Fibroblast of the aortic adventitia (primary cell): ENCODE results near the gene LSM2. TPM values are rescaled to one million over a fixed set of nuclear protein-coding genes. Genes with fewer than 3 reads are reported as not detected.

Source experiments
- DNase-seq: peaks from one replicate; pipeline ENCODE4 v3.0.0-alpha.2; 2010; ENCODE audit warnings: low read depth
- H3K4me3 ChIP-seq: 2 replicates; pipeline ENCODE4 v1.5.1; 2011; ENCODE audit warnings: low read depth, mild to moderate bottlenecking, control low read depth, low read length, moderate library complexity
- total RNA-seq: library from RNA; depleted of rRNA; stranded (reverse); fragments of >200 nt; gene quantifications from 2 replicates; pipeline ENCODE4 v1.2.3, GENCODE V29; 2012; ENCODE audit warnings: low replicate concordance
- TF ChIP-seq, protein P1 (sequence below): IDR thresholded peaks from 2 replicates; pipeline ENCODE4 v1.5.1; 2011; ENCODE audit warnings: mild to moderate bottlenecking, low read length, control low read depth, inconsistent platforms; ENCODE audit not compliant: insufficient read depth

Gene LSM2
- total RNA-seq, 1 donor = 49.5 TPM

DNA sequence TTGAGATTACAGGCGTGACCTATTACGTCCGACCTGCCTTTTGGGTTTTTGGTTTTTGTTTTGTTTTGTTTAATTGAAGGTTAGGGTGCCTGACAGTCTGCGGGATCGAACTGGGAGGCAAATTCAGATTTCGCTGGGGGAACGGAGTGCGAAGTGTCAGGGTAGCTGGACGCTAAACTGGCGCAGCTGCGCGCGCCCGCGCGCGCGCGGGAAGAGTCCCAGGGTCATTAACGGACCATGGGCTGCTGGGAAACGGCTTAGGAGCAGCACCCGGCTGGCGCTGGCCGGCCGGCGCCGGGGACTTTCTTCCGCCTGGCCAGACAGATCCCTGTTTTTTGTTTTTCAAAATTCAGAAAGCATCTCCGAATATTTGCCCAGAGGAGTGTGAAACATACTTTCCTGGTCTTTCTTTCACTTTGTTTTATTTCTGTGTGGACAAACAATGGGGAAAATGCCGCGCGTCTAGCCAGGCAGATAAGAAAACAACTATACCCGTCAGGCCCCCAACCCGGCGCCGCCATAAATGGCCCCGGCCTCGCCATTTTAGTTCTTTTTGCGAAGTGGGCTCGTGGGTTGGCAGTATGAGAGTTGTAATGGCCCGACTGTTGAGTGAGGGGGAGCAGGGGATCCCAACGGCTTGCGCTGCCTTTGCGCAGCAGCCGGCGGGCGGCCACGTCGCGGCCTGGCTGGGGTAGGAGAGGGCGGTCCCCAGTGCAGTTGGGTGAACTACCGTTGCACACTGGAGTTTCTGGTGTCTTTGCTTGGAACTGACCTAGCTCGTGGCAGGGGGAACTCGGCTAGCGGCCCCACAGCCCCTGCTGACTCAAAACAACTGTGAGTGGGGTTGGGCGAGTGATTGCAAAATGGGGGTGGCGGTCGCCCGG is 27.8 kb upstream of the LSM2 start:
- peak overlapping the region; percentile 96 for H3K4me3 ChIP-seq
- TF ChIP-seq, protein P1, sequence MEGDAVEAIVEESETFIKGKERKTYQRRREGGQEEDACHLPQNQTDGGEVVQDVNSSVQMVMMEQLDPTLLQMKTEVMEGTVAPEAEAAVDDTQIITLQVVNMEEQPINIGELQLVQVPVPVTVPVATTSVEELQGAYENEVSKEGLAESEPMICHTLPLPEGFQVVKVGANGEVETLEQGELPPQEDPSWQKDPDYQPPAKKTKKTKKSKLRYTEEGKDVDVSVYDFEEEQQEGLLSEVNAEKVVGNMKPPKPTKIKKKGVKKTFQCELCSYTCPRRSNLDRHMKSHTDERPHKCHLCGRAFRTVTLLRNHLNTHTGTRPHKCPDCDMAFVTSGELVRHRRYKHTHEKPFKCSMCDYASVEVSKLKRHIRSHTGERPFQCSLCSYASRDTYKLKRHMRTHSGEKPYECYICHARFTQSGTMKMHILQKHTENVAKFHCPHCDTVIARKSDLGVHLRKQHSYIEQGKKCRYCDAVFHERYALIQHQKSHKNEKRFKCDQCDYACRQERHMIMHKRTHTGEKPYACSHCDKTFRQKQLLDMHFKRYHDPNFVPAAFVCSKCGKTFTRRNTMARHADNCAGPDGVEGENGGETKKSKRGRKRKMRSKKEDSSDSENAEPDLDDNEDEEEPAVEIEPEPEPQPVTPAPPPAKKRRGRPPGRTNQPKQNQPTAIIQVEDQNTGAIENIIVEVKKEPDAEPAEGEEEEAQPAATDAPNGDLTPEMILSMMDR = no peak
- peak; percentile 86 for DNase-seq

DNA sequence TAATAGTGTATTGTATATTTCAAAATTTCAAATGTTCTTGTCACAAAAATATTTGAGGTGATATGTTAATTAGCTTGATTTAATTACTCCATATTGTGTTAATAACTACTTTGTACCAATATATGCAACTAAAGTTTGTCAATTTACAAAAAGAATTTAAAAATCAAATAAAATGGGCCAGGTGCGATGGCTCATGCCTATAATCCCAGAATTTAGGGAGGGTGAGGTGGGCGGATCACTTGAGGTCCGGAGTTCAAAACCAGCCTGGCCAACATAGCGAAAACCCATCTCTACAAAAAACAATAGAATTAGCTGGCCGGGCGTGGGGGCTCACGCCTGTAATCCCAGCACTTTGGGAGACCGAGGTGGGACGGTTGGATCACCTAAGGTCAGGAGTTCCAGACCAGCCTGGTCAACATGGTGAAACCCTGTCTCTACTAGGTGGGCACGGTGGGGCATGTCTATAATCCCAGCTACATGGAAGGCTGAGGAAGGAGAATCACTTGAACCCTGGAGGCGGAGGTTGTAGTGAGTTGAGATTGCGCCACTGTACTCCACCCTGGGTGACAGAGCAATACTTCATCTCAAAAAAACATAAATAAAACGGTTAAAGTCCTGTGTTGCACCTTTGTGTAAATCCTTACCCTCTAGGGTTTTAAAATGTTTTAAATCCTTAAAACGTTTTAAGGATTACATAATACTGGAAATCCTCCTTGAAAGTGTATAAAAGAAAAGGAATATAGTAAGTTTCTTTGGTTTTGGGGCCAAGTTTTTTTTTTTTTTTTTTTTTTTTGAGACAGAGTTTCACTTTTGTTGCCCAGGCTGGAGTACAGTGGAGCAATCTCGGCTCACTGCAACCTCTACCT is 24.8 kb upstream of the LSM2 start:
- TF ChIP-seq, protein P1 = no peak
- H3K4me3 ChIP-seq = peak overlapping the region; percentile 85
- DNase-seq = peak; percentile 27

DNA sequence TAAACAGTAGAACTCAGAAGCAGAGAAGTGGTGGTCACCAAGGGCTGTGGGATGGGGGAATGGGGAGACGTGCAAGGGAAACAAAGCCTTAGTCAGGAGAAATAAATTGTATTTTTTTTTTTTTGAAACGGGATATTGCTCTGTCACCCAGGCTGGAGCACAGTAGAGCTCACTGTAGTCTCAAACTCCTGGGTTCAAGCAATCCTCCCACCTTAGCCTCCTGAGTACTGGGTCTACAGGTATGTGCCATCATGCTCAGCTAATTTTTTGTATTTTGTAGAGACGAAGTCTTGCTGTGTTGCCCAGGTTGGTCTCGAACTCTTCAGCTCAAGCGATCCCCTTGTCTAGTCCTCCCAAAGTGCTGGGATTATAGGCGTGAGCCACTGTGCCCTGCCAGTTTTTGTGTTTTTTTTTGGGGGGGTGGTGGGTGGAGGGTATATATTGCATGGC is 24.1 kb upstream of the LSM2 start:
- no peak for DNase-seq
- H3K4me3 ChIP-seq = peak overlapping the region; percentile 85
- TF ChIP-seq, protein P1 = no peak

DNA sequence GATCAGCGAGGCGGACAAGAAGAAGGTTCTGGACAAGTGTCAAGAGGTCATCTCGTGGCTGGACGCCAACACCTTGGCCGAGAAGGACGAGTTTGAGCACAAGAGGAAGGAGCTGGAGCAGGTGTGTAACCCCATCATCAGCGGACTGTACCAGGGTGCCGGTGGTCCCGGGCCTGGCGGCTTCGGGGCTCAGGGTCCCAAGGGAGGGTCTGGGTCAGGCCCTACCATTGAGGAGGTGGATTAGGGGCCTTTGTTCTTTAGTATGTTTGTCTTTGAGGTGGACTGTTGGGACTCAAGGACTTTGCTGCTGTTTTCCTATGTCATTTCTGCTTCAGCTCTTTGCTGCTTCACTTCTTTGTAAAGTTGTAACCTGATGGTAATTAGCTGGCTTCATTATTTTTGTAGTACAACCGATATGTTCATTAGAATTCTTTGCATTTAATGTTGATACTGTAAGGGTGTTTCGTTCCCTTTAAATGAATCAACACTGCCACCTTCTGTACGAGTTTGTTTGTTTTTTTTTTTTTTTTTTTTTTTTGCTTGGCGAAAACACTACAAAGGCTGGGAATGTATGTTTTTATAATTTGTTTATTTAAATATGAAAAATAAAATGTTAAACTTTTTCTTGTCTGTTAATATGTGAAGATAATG is 23.0 kb upstream of the LSM2 start:
- DNase-seq = peak; percentile 75
- TF ChIP-seq, protein P1 = peak; percentile 31
- peak overlapping the region; percentile 85 for H3K4me3 ChIP-seq

DNA sequence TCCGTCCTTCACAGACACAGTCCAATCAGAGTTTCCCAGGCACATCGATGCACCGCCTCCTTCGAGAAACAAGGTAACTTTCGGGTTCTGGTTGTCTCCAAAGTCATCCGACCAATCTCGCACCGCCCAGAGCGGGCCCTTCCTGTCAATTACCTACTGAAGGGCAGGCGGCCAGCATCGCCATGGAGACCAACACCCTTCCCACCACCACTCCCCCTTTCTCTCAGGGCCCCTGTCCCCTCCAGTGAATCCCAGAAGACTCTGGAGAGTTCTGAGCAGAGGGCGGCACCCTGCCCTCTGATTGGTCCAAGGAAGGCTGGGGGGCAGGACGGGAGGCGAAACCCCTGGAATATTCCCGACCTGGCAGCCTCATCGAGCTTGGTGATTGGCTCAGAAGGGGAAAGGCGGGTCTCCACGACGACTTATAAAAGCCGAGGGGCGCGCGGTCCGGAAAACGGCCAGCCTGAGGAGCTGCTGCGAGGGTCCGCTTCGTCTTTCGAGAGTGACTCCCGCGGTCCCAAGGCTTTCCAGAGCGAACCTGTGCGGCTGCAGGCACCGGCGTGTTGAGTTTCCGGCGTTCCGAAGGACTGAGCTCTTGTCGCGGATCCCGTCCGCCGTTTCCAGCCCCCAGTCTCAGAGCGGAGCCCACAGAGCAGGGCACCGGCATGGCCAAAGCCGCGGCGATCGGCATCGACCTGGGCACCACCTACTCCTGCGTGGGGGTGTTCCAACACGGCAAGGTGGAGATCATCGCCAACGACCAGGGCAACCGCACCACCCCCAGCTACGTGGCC is 20.7 kb upstream of the LSM2 start, which contains the start of gene HSPA1B:
Gene HSPA1B, plus strand, starts transcription at position 453 of the 794 bp plus-strand sequence. Its CDS starts 213 bp downstream, at position 666.
- H3K4me3 ChIP-seq = peak within 1 kb of the TSS; percentile 87
- TF ChIP-seq, protein P1 = no peak

More for the DNA sequence above, 20.7 kb upstream of the LSM2 start, which contains the start of gene HSPA1B:
- DNase-seq = peak; percentile 100
